Measurements from ENCODE around the gene FOXD3. TPM values are rescaled to one million over a fixed set of nuclear protein-coding genes. Genes with fewer than 3 reads are reported as not detected.

Gene FOXD3
- total RNA-seq, 1 donor from 2014 or later = not detected

GRCh38 chr1:63322944-63323864 lies 837 bp downstream of the FOXD3 start:
- no peak overlapping the region for H3K4me3 ChIP-seq (ENCODE audit: low read depth, low read length)
- peaks cover 90% of the 10 kb centered on the region for H3K27me3 ChIP-seq (ENCODE audit: control insufficient read depth, insufficient read depth, low read length)
- no peaks in the 10 kb centered on the region for H3K36me3 ChIP-seq (ENCODE audit: control insufficient read depth, insufficient read depth, low read length)
- no peak for DNase-seq (ENCODE audit: low read depth)
- TF ChIP-seq, protein P1, sequence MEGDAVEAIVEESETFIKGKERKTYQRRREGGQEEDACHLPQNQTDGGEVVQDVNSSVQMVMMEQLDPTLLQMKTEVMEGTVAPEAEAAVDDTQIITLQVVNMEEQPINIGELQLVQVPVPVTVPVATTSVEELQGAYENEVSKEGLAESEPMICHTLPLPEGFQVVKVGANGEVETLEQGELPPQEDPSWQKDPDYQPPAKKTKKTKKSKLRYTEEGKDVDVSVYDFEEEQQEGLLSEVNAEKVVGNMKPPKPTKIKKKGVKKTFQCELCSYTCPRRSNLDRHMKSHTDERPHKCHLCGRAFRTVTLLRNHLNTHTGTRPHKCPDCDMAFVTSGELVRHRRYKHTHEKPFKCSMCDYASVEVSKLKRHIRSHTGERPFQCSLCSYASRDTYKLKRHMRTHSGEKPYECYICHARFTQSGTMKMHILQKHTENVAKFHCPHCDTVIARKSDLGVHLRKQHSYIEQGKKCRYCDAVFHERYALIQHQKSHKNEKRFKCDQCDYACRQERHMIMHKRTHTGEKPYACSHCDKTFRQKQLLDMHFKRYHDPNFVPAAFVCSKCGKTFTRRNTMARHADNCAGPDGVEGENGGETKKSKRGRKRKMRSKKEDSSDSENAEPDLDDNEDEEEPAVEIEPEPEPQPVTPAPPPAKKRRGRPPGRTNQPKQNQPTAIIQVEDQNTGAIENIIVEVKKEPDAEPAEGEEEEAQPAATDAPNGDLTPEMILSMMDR (IDR thresholded peaks at IDR 0.05; ENCODE audit: insufficient read depth, low read length, poor library complexity, severe bottlenecking) = no peak

DNA sequence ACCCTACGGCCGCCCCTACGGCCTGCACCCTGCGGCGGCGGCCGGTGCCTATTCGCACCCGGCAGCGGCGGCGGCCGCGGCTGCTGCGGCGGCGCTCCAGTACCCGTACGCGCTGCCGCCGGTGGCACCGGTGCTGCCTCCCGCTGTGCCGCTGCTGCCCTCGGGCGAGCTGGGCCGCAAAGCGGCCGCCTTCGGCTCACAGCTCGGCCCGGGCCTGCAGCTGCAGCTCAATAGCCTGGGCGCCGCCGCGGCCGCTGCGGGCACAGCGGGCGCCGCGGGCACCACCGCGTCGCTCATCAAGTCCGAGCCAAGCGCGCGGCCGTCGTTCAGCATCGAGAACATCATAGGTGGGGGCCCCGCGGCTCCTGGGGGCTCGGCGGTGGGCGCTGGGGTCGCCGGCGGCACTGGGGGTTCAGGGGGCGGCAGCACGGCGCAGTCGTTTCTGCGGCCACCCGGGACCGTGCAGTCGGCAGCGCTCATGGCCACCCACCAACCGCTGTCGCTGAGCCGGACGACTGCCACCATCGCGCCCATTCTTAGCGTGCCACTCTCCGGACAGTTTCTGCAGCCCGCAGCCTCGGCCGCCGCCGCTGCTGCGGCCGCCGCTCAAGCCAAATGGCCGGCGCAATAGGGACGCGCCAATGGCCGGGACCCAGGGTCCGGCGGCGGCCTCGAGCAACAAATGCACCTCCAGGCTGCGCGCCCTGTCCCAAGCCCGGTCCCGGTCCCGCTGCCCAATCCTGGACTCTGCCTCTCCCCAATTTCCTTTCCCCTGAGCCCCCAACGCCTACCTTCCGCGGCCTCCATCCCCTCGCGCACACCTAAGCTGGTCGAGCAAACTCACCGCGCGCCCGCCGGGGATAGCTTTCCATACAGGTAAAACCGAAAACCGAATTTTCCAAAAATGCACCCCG lies 1.8 kb downstream of the FOXD3 start:
- DNase-seq (ENCODE audit: low read depth) = no peak
- Histone ChIP-seq H3K27me3 (ENCODE audit: control insufficient read depth, insufficient read depth, low read length) (peaks cover 90% of the 10 kb centered on the region), H3K36me3 (ENCODE audit: control insufficient read depth, insufficient read depth, low read length) (no peaks in the 10 kb centered on the region), H3K4me3 (ENCODE audit: low read depth, low read length) (no peak overlapping the region)
- TF ChIP-seq, protein P1 (IDR thresholded peaks at IDR 0.05; ENCODE audit: insufficient read depth, low read length, poor library complexity, severe bottlenecking) = no peak

- H3K36me3 ChIP-seq (ENCODE audit: control insufficient read depth, insufficient read depth, low read length) = no peaks in the 10 kb centered on the region
- peaks cover 90% of the 10 kb centered on the region for H3K27me3 ChIP-seq (ENCODE audit: control insufficient read depth, insufficient read depth, low read length)
- H3K4me3 ChIP-seq (ENCODE audit: low read depth, low read length) = no peak overlapping the region
- no peak for DNase-seq (ENCODE audit: low read depth)
- TF ChIP-seq, protein P1 (IDR thresholded peaks at IDR 0.05; ENCODE audit: insufficient read depth, low read length, poor library complexity, severe bottlenecking) = no peak
These were observed 2.4 kb downstream of the FOXD3 start for GRCh38 chr1:63324779-63325119.

DNA sequence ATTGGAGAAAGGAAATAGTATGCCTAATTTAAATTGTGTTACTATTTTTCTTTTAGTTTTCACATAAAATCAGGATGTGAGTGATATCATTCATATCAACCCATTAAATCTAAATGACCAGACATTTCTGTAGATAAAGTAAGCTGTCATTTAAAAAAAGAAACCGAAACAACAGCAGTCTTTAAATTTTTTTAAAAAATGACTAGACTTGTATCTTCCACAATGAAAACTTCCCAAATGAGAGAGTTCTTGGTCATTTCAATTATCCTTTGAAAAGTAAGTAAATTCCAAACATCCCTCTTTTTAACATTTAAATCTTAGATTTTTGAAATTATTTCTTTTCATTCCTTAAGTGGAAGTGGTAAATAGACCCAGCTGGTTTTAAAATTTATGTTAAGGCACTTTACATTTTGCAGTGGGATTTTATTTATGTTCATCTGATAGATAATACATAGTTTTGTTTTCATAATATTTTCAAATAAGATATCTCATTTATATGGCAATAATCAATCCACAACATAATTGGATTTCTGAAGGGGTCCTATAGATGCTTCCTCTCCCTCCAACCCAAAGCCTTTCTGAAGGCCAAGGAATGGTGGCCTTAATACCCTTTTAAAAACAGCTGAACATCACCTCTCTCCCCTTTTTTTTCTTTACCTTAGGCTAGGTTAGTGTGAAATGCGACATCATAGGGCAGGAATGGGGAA lies 3.1 kb downstream of the FOXD3 start:
- TF ChIP-seq, protein P1 (IDR thresholded peaks at IDR 0.05; ENCODE audit: insufficient read depth, low read length, poor library complexity, severe bottlenecking) = no peak
- no peak overlapping the region for H3K4me3 ChIP-seq (ENCODE audit: low read depth, low read length)
- no peaks in the 10 kb centered on the region for H3K36me3 ChIP-seq (ENCODE audit: control insufficient read depth, insufficient read depth, low read length)
- H3K27me3 ChIP-seq (ENCODE audit: control insufficient read depth, insufficient read depth, low read length) = peaks cover 90% of the 10 kb centered on the region
- no peak for DNase-seq (ENCODE audit: low read depth)

DNA sequence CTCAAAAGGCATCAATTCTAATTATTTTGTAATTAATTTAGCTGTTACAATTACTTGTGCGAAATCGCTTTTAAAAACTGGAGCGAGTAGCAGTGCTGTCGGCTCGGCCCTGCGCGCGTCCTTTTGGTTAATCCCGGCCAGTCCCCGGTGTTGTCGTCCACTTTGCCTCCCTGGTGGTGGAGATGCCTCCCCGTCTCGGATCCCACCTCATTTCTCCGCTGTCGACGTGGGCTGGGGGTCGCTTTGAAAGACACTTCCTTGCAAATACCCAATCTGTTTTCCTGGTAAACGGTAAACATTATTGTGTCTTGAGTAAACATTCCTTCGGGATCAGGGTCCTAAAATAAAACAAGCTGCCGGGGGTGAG lies 3.7 kb downstream of the FOXD3 start:
- DNase-seq (ENCODE audit: low read depth) = no peak
- Histone ChIP-seq H3K4me3 (ENCODE audit: low read depth, low read length) (no peak overlapping the region), H3K36me3 (ENCODE audit: control insufficient read depth, insufficient read depth, low read length) (no peaks in the 10 kb centered on the region), H3K27me3 (ENCODE audit: control insufficient read depth, insufficient read depth, low read length) (peaks cover 90% of the 10 kb centered on the region)
- TF ChIP-seq, protein P1 (IDR thresholded peaks at IDR 0.05; ENCODE audit: insufficient read depth, low read length, poor library complexity, severe bottlenecking) = no peak
